HG02970 (cell line): ENCODE data around the gene SDE2.
"Not testable (repeated sequence)": the region's sequence is repeated elsewhere in the genome, so short reads cannot be mapped to it uniquely, and the experiment has no call there.

Source experiments
- ATAC-seq: cut with Tn5 transposase; IDR thresholded peaks from one replicate; pipeline ENCODE4 v1.9.1; 2021; ENCODE audit warnings: mild to moderate bottlenecking, moderate library complexity, moderate number of reproducible peaks; ENCODE audit not compliant: unreplicated experiment, low FRiP score

The SDE2 gene

GRCh38 chr1:226007126-226007892 lies 8.2 kb upstream of the SDE2 start:
- ATAC-seq: not testable (repeated sequence)

DNA sequence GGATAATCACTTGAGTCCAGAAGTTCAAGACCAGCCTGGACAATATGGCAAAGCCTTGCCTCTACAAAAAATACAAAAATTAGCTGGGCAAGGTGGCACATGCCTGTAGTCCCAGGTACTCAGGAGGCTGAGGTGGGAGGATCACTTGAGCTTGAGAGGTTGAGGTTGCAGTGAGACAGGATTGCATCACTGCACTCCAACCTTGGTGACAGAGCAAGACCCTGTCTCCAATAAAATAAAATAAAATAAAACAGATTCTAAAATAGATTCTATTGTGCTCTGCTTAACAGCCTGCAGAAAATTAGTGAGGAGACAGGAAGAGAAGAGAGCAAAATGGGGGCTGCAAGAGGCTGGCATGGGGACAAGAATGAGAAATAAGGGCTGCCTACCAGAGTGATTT lies 7.5 kb upstream of the SDE2 start:
- ATAC-seq: no peak

GRCh38 chr1:226004396-226004795 lies 5.3 kb upstream of the SDE2 start:
- no peak for ATAC-seq

GRCh38 chr1:226003502-226004170 lies 4.5 kb upstream of the SDE2 start:
- ATAC-seq: no peak

DNA sequence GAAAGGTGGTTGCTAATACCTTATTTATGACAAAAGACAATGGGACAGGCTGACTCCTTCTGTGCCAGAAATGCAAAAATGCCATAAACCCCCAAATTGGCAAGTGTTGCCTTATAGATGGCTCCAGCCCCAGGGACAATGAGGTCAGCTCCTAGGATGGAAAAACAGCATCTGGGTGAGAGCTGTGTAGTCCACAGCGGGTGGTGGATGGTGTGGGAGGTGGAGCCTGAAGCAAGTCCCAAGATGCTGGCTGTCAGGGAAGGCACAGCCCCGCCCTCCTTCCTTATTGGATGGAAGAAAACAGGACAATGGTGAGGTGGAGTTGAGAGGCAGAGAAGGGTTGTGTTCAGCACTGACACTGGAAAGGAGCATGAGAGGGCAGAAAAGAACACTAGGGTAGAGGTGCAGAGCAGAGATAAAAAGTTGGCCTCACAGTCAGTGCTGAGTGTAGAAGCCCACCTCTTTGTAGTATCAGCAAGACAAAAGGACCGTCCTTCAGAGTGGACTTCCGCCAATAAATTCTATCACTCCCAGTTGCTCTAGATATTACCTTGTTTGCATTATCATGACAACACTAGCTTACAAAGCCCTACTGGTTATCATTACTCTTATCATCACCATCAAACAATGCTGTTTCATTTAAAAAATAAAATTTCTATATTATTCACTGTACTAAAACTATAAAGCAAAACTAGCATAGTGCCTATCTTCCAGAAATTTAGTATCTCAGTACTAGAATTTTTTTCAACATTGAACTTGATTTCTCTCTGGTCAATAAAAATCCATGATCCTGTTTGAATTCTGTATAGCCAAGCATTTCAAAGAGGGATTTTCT lies 3.7 kb upstream of the SDE2 start:
- ATAC-seq: no peak

GRCh38 chr1:226001963-226002666 lies 3.0 kb upstream of the SDE2 start:
- ATAC-seq: no peak

GRCh38 chr1:226001088-226001487 lies 1.9 kb upstream of the SDE2 start:
- ATAC-seq: no peak

DNA sequence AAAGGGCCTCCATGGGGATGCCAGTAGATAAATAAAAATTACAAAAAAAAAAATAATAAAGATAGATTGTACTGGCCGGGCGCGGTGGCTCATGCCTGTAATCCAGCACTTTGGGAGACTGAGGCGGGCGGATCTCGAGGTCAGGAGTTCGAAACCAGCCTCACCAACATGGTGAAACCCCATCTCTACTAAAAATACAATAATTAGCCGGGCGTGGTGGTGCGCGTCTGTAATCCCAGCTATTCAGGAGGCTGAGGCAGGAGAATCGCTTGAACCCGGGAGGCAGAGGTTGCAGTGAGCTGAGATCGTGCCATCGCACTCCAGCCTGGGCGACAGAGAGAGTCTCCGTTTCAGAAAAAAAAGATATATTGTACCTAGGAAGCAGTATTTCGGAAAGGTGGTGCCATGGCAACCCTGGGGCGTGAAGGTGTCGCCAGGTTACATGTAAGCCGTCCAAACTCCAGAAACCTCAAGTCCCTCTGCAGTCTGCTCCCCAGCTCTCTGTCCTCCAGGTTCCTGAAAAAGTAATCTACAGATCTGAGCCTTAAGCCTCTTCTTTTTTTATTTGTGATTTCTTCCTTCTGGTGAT lies 1.4 kb upstream of the SDE2 start:
- not testable (repeated sequence) for ATAC-seq

GRCh38 chr1:225999912-226000337 lies 782 bp upstream of the SDE2 start:
- peak; percentile 33 for ATAC-seq

DNA sequence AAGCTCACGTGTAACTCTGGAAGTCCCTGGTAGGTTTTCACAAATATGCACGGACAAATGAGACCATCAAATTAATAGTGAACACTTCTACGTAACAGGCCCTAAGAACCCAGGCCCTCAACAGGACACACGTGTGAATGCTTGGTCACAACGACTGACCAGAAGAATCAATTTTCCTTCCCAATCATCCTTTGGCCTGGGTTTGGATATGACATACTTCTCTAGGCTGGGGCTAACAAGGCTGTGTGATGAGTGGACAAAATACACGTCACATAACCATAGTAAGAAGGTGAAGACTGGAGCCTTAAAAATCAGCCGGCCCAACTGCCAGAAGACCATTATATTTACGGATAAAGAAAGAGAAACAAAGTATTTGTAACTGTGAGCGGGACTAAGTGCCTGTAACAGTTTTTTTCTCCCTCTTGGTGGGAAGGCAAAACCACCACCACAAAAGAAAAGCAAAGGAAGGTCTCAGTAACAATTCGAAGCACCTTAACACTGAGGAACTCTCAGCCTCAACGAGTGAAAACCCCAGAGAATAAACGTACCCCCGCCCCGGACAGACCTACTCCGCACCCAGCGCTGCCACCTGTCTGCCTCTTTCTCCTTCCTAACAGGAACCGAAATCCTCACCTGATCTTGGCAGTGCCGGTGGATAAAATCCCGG lies 450 bp downstream of the SDE2 start:
- no peak for ATAC-seq

DNA sequence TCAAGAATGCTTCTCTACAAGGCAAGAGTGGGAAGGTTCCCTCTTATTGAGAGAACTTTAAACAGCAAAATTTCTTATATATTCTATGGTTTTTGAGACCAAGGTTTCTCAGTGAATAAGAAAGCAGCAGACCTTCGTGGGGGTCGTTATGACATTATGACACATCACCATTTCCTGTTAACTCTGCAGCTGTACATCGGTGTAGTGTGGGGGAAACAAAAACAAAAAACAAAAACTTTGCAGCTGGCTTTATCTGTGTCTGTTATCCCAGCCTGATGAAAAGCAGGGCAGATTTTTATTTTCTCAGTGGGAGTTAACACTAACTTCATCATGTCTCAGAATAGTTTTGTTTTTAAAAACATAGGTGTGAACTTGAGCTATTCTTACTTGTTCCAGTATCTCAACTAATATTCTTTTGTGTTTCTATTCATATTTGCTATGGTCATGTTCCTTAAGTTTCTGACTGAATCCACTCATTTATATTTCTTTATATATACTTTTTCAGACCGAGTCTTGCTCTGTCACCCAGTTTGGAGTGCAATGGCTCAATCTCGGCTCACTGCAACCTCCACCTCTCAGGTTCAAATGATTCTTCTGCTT lies 2.1 kb downstream of the SDE2 start:
- no peak for ATAC-seq

GRCh38 chr1:225995919-225996864 lies 3.0 kb downstream of the SDE2 start:
- ATAC-seq: no peak

DNA sequence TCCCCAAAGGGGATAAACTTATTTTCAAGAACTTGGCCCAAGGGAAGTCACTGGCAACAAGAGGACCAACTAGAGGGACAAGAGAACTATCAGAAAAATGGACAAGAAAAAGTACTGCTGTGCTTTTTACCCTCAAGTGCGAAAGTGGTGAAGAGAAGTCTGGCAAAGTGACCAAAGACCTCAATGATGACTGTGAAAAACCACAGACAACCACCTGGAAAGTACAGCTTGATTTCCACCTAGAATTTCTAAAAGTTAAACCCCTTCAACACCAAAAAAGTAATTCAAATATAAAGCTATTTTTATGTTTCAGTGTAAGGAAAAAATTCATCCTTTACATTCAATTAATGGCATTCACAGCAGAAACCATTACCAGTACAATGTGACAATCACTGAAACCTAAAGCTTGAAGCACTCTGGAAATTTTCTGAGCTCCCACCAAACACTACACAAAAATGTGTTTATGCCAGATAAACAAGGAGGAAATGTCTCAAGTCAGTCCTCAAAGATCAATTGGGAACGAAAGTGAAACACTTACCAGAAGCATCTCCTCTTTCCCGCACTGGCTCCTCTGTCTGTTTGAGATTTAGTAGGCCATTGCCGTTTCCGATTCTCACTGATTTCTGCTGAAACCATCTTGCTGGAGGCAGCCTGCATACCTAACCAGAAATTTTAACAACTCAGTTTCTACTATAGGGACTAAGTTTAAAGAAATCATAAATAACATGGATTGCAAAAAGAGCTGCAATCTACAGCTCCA lies 8.3 kb downstream of the SDE2 start:
- ATAC-seq: no peak

- ATAC-seq: no peak
These were observed 11.4 kb downstream of the SDE2 start for GRCh38 chr1:225987491-225988316.

DNA sequence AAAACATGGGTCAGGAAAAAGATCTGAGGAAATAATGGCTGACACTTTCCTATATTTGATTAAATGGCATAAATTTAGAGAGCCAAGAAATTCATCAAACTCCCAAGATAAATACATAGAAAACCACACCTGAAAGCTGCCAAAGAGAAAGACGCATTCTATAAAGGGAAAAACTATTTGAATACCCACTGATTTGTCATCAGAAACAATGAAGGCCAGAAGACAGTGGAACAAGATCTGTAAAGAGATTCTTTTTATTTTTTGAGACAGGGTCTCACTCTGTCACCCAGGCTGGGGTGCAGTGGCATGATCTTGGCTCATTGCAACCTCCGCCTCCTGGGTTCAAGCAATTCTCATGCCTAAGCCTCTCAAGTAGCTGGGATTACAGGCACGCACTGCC lies 17.4 kb downstream of the SDE2 start:
- ATAC-seq: no peak

DNA sequence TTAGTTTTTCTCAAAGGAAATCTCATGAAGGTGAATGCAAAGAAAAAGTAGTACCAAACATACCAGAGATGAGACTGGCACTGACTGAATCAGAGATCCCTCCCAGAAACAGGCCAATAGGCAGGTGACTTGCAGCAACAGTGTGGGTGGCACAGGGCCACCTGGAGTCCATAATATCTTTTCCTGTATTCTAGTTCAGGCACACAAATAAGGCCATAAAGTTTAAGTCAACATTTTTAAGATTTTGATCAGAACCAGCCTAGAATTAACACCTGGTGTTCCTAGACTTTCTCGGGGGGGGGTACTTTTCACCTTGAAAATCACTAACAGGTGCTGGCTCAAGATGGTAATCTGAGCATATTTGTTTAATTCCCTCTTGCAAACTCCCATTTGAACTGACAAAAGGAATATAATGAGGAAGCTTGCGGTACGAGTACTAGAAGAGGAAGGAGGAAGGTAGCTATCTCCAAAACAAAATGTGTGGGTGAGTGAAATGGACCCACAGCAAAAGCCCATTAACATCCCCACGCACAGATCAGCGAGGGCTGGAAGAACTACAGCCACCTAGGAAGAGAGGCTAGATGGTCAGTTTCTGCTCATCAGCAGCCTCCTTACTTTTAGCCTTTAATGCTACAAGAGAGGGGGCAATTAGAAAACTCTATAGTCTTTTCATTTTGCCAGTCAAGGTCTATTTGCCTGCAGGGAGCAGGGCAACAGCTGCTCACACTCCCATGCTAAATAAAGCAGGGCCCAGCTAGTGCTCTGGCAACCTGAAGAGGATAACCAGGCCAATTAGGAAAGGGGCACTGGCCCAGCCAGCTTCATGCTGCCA lies 18.9 kb downstream of the SDE2 start:
- ATAC-seq: no peak
